ENCODE measurements around the gene PRIMA1. TPM values are rescaled to one million over a fixed set of nuclear protein-coding genes. Genes with fewer than 3 reads are reported as not detected.

PRIMA1 gene
- total RNA-seq, 1 experiment from 2014 or later, result 2.3 TPM

DNA sequence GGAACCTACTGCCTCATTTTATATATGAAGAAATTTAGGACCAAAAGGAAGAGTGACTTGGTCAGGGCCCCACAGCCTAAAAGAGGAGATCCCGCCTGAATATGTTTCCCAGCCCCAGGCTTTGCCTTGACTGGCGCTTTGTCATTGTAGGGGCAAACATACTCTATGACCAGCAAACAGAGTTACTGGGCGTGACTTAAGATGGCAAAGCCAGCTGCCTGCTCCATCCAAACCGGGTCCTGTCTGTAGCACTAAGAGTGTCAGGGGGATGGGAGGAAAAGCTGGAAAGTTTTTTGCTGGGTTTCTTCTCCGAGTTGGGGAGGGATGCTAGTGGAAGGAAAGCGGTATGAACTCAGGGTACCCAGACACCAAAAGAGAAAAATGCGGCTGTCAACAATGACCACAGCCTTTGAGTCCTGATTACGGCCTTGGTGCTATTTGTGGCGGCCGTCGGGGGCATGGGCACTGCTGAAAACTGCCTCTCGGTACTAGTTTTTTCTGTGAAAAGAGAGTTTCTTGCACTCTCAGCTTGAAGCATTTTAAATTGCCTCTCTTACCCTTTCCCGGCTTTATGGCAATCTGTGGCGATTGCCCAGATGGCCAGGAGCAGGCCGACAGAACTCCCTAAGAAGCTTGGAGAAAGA lies 82.7 kb downstream of the PRIMA1 start:
- no peak overlapping the region for H2BK5ac ChIP-seq (ENCODE audit: insufficient read length, low read length)
- no peak overlapping the region for H3K27ac ChIP-seq (ENCODE audit: insufficient read length, low read depth, low read length)
- Mint-ChIP-seq H3K36me3 (ENCODE audit: insufficient read depth in 1 of 3, low read depth in 3 of 3) (no peaks in the 10 kb centered on the region; a peak in 1 of 7 replicates), H3K4me1 (peaks cover 6 to 7% of the 10 kb centered on the region in 2 experiments; a peak in 3 of 4 replicates), H3K4me3 (no peak overlapping the region), H3K9me3 (no peaks in the 10 kb centered on the region), H3K27me3 (ENCODE audit: low read depth) (no peaks in the 10 kb centered on the region), H3K27ac (no peak overlapping the region)
- H2AFZ ChIP-seq (ENCODE audit: low read length), result no peak overlapping the region
- H3T11ph ChIP-seq (ENCODE audit: low read length), result no peak overlapping the region
- no CpG with 5 or more reads among the region's 15 CpGs for WGBS (ENCODE audit: extremely low coverage, insufficient read length, low lambda C conversion rate)
- no peak overlapping the region for H2BK120ac ChIP-seq (ENCODE audit: low read depth, low read length, poor library complexity, severe bottlenecking)
- no peak for DNase-seq
- no peak overlapping the region for H3K14ac ChIP-seq (ENCODE audit: insufficient read depth, low read length)
- H3K79me2 ChIP-seq (ENCODE audit: insufficient read depth, low read length), result no peaks in the 10 kb centered on the region
- no peak overlapping the region for H3K4ac ChIP-seq (ENCODE audit: low read depth, low read length)
- H3K23ac ChIP-seq (ENCODE audit: insufficient read length, low read depth, low read length), result no peak overlapping the region
- H3K4me2 ChIP-seq (ENCODE audit: insufficient read depth, insufficient read length, low read length), result no peak overlapping the region
- no peak overlapping the region for H4K5ac ChIP-seq (ENCODE audit: insufficient read length, low read depth, low read length)
- no peak overlapping the region for H2BK15ac ChIP-seq (ENCODE audit: low read depth, low read length)
- H4K91ac ChIP-seq (ENCODE audit: insufficient read length, low read depth, low read length), result no peak overlapping the region
- no peaks in the 10 kb centered on the region for H3K9me3 ChIP-seq (ENCODE audit: control insufficient read depth, low read depth, low read length)
- H2BK20ac ChIP-seq (ENCODE audit: low read depth, low read length, poor library complexity, severe bottlenecking), result no peak overlapping the region
- H4K20me1 ChIP-seq (ENCODE audit: control insufficient read depth, insufficient read depth, insufficient read length), result no peaks in the 10 kb centered on the region
- H3K4me1 ChIP-seq (ENCODE audit: insufficient read depth, low read length), result no peaks in the 10 kb centered on the region
- H3K9ac ChIP-seq (ENCODE audit: extremely low read depth, insufficient read length, low read length), result no peak overlapping the region
- TF ChIP-seq CTCF (conservative IDR thresholded peaks at IDR 0.05), result no peak
- H2BK12ac ChIP-seq (ENCODE audit: insufficient read length, low read depth, low read length), result no peak overlapping the region
- no peak overlapping the region for H4K8ac ChIP-seq (replicated peaks; ENCODE audit: insufficient read length, low read depth, low read length)
- H3K27me3 ChIP-seq (ENCODE audit: insufficient read depth, low read length), result no peaks in the 10 kb centered on the region
- no peaks in the 10 kb centered on the region for H3K23me2 ChIP-seq (ENCODE audit: insufficient read length, low read depth, low read length, poor library complexity, severe bottlenecking)
- H3K56ac ChIP-seq (ENCODE audit: insufficient read length, low read depth, low read length), result no peak overlapping the region
- H2AK5ac ChIP-seq (ENCODE audit: insufficient read length, low read length), result no peak overlapping the region
- H3K18ac ChIP-seq (ENCODE audit: insufficient read length, low read depth, low read length), result no peak overlapping the region
- no peaks in the 10 kb centered on the region for H3K79me1 ChIP-seq (ENCODE audit: insufficient read depth, low read depth, low read length, poor library complexity, severe bottlenecking)

All from H9 (cell line).